DMS53 (cell line): Measurements from ENCODE around the gene PODXL.

Experiments
- DNase-seq: peaks from one replicate; lab custom pipeline; 2025; lab: John Stamatoyannopoulos, UW

The PODXL gene

DNA sequence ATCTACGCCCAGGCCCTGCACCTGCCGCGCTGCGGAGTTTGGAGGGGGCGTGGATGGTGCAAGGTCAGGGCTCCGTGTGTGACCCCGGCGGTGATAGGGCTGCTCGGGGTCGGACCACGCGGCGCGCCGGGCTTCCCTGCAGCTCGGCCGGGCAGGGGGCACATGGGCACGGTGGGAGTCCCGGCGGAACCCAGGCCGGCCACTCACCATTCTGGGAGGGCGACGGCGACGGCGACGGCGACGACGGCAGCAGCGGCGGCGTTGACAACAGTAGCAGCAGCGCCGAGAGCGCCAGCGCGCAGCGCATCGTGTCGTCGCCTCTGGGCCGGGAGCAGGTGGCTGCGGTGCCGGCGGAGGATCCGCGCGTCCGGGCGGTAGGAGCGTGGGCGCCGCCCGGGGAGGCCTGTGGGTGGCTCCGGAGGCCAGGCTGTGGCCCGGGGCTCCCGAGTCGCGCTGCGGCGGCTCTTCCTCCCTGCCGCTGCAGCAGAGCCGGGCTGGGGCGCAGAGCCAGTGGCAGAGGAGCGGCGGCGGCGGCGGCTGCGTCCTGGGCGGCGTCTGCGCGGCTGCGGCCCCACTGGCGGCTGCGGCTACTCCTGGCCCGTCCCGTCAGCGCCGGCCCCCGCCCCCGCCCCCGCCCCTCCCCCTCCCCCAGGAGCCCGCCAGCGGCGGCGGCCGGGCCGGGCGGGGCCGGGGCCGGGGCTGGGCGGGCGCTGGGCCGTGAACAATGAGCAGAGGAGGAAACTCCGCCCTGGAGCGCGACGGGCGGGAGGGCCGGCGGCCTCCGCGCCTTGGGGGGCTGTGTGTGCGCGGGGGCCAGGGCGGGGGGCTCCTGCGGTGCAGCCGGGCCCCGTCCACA lies at the start of gene PODXL:
PODXL (minus strand) TSS at position 576 of the 856 bp plus-strand sequence; CDS start at position 307, 269 bp downstream.
- peak; percentile 90 for DNase-seq

DNA sequence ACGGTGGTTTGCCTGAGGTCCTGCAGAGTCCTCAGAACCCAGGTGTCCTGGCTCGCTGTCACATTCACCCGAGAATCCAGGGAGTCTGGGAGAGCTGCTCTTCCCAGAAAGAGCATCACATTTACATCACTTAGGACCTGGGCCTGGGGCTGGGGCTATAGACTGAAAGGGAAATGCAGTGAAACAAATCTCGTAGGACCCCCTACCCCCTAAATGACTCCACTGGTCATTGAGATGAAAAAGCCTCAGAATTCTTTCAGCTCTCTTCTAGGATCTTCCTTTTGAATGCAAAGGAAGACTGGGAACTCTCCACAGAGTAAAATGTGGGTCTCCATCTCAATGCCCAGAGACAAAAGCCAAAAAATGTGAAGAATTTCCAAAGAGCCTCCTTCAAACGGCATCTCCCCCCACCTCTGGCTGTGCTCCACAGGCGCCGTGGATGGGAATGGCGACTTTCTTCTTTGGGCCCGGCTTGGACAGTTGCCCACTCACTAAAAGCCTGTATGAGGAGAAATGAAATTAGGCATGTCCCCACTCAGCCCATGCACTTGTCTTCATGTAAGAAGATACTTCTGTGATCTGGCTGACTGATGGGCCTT lies 49.0 kb upstream of the PODXL start:
- no peak for DNase-seq

DNA sequence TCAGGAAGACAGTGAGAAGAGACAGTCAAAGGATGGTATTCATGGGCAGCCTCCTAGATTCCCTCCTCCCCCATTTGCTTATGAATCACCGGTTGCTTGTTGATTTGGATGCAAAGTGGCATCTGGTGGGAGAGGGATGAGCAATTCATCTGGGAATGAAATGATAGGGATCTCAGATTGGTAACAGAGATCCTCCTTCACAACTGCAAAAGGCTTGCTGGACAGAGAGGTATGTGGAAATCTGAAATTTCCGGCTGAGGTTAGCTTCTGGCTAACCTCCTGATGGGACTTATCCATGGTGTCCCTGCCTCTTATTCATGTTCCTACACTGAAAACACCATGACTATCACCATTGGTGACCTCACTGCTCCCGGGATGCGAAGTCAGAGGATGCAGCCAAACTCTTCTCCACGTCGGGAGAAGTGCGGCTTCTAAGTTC lies 48.4 kb upstream of the PODXL start:
- DNase-seq = no peak

DNA sequence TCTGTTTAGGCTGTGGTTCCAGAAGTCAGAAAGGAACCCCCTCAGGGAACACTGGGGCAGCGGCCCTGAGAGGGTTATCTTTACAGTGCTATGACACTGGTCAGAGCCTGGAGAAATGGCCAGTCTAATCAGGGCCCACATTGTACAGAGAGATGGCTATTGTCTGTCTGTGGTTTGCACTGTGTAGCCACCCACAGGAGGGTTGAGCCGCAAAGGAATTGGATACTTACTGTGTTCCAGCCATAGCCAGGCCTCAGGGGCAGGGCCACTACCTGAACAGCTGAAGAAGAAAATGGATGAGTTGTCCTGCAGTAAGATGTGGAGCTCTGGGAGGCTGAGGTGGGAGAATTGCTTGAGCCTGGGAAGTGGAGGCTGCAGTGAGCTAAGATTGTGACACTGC lies 47.5 kb upstream of the PODXL start:
- DNase-seq = no peak

DNA sequence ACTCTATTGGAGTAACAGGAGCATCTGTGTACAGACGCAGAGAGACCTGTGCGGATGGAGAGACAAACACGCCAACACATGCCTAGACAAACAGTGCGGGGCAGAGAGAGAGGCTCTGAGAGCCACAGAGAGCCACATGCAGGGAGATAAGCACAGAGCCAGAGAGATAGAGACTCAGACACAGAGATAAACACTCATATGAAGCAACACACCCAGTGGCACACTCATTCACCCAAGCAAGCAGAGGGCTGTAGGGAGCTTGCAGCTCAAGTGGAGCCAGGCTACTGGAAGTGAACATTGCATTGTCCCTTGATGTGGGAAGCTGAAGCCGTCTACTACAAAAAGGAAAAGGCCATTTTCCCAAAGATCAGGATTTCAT lies 46.6 kb upstream of the PODXL start:
- DNase-seq = no peak

DNA sequence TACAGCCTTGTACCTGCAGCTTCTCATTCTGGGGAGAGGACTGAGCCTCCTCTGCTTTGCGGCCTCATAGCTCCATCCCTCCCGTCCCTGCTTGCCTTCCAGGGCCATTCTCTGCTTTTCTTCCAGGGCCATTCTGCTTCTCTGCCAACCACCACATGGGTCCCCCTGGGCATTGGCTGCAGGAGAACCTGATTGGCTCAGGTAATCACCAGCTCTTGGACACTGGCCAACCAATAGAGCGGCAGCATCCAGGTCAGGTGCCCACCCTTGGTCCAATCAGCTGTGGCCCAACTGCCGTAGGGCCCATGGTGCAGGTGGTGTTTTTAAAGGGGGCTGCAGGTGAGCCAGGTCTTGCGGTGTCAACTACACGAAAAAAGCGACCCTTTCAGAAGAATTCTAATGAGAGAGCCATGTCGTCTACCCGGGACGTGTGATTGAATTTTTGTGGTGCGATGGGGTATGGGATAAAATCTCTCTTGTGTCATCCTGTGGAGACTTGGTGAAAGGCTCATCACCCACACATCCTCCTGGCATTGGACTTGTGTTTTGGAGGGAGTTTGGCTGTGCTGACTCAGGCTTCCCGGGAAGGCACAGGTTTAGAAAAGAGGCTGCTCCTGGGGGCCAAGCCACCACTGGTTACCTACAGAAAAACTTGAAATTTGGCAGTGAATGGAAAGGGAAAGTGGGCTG lies 46.0 kb upstream of the PODXL start:
- no peak for DNase-seq

DNA sequence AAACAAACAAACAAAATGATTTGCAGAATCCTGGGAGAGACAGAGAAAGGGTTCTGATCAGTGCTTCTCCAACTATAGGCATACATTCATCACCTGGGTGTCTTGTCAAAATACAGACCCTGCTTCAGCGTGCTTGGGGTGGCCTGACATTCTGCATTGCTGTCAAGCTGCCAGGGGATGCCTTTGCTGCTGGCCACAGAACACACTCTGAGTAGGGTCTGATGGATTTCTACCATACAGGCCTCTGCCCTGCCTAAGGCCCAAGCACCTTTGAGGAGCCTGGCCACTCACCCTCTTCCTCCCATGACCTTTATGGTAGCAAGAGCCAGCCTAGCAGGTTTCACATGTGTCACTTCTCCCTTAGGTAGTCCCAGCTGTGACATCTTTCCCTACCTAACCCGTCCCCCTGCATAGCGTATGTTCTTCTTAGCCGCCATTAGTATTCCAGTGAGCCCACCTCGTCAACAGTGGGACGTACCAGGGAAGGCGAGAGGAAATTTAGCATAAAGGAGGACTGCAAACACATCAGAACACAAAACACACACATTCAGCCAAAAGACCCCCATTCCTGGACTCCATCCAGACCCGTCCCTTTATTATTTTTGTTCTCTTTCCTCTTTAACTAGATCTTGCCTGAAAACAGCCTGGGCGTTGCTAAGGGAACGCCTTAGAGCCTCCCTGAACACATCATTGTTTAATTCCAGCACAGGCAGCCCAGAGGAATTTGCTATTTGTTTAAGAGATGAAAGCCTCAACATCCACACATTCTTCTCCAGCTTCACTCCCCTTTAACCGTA lies 43.9 kb upstream of the PODXL start:
- DNase-seq = peak; percentile 23

DNA sequence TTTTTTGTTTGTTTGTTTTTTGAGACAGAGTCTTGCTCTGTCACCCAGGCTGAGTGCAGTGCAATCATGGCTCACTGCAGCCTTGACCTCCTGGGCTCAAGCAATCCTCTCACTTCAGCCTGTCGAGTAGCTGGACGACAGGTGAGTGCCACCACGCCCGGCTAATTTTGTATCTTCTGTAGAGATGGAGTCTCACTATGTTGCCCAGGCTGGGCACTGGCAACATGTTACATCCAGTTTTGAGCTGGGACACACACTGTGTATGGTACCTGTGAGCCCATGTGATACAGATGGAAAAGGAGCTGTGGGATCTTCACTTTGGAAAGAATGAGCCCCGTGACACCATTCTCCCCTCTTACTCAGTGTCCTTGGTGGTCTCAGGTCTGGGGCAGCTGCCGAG lies 40.4 kb upstream of the PODXL start:
- no peak for DNase-seq

DNA sequence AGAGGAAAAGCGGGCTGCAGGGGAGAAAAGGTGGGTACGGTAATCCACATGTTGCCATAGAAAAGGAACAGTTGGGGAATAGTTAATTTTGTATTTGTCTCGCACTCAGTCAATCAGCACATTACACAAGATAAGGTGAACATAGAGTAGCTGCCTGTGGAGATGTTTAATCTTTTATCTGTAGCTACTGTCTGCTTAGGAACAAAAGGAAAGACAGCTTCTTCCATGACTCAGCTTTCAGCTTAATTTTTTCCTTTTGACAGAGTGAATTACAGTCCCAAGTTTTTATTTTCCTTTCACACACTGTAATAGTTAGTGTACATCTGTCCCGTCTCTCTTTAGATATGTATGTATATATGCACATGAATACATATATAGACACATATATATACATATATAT lies 39.3 kb upstream of the PODXL start:
- no peak for DNase-seq

DNA sequence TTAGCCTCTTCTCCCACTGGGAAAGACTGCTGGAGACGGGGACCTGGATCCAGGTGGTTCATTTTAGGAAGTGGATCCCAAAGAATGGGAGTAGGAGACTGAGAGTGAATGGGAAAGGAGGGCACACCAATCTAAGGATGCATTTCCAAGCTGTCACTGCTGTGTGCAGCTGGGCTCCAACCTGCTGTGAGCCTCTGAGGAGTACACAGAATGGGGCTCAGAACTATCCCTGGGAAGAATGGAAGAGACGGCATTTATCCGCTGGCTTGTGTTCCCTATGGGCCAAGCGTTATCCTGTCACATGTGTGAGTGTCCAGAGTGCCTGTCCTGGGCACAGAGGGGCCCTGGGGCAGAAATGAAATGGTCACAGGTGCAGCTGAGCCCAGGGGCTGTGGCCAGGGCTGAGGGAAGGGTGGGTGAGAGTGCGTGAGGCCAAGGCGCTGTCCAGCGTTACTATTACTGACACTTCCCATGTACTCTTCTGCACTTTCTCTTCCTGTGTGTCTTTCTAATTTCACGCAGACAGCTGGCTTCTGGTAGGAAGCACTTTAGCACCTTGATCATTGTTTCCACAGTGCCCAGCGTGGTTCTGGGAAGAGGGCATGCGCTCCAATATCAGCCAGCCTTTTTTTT lies 35.4 kb upstream of the PODXL start:
- peak; percentile 34 for DNase-seq

DNA sequence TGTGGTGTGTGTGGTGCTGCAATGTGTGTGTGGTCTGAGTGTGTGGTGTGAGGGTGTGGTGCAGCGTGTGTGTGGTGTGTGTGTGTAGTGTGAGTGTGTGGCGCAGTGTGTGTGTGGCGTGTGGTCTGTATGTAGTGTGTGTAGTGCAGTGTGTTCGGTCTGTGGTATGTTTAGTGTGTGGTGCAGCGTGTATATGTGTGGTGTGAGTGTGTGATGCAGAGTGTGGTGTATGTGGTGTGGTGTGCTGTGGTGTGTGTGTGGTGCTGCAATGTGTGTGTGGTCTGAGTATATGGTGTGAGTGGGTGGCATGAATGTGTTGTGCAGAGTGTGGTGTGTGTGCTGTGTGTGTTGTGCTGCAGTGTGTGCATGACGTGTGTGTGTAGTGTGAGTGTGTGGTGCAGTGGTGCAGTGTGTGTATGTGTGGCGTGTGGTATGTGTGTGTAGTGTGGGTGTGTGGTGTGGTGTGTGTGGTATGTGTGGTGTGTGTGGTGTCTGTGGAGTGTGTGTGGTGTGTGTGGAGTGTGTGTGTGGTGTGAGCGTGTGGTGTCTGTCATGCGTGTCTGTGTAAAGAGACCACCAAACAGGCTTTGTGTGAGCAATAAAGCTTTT lies 31.0 kb upstream of the PODXL start:
- DNase-seq = no peak

DNA sequence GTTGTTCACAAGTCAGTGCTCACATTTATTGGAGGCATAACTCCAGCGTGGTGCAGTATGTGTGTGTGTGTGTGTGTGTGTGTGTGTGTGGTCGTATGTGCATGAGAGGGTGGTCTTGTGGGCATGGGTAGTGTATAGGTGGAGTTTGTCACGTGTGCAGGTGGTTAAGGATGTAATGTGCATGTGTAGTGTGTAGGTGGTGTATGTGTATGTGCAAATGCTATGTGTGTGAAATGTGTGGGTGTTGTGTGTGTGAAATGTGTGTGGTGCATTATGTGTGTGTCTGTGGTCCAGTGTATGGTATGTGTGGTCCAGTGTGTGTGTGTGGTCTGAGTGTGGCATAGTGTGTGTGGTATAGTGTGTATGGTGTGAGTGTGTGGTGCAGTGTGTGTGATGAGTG lies 30.3 kb upstream of the PODXL start:
- DNase-seq = no peak

DNA sequence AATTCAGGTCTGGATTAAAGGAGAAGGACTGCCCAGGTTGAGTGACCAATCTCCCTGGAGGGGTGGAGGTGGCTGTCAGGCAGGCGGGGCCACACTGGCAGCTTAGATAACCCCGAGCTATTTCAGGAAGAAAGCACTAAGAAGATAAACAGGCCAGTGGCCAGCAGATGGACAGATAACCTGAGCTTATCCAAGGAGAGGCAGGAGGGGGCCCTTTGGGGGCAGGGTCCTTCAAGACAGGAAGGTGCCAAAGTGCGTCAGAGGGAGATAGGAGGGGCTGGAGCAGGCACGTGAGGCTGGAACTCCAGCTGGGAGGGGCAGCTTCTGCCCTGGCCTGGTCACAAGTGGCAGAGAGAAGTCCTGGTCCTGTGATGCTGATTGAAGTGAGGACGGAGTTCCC lies 29.8 kb upstream of the PODXL start:
- DNase-seq = no peak

DNA sequence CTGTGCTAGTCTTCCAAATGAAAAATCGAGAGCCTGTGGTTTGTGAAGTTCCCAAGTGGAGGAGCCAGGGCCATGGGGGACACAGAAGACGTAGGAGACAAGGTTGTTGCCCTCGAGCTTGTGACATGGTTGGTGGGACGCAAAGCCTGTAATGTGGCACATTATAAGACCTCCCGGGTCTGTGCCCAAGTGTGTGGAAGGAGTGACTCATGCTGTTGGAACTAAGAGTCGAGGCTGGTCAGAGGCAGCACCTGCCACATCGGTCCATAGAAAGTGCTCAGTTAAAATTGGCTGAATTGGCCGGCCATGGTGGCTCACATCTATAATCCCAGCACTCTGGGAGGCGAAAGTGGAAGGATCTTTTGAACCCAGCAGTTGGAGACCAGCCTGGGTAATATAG lies 27.0 kb upstream of the PODXL start:
- no peak for DNase-seq

DNA sequence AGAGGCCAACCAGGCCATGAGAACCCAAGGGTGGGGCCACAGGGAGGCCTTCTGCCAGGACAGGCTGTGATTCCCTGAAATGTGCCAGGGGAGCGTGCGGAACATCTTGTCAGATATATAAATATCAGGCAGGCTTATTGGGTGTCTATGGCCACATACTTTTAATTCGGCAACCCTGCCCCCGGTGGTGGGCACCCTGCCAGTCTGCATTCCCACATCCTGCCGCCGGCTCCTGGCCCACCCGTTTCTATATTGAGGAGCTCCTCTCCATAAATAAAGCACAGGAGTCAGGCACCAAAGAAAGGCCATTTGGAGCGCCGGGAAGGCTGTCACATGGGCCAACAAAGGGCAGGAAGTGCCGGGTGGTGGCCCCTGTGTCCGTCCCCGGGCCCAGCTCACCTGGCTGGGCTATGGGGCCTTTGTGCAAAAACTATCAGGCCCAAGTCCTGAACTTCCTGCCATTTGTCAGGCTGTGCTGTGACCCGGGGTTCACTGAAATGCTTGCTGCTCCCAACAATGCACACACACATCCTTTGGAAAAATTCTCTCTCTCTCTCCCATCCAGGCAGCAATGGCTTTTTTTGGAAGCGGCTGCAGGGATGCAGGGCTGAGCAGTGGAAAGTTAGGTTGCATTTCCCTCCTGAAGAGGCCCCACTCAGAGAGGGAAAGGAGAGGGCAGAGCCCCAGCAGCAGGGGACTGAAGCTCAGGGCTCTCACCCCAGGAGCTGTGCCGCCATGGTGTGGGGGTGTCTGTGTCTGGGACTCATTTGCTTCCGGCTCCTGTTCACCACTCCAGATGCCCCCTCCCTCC lies 25.0 kb upstream of the PODXL start:
- DNase-seq = no peak

DNA sequence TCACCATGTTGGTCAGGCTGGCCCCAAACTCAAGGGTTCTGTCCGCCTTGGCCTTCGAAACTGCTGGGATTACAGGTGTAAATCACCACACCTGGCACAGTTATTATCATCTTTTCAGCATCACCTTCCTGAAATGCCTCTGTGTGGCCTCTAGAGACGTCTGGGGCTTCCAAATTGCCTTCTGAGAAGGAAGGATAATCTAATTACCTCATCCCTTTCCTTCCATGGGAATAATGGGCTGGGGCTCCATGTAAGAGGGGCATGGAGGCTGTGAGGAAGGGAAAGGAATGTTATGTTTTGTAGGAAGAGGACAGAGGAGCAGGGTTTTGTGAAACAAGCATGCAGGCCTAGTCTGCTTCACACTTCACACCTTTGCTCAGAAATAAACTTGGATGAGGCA lies 22.2 kb upstream of the PODXL start:
- no peak for DNase-seq

DNA sequence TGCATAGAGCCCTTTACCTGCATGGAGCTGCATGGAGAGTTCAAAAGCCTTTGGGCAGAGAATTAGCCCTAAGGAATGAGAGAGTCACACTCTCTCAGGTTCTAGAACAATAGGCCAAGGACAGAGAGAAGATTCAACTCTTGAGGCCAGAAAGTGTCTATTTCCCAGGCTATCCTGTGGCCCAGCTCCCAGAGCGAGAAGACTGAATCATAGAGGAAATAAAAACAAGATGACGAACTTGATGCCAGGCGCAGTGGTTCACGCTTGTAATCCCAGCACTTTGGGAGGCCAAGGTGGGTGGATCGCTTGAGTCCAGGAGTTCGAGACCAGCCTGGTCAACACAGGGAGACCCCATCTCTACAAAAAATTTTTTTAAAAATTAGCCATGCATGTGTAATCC lies 18.3 kb upstream of the PODXL start:
- DNase-seq = no peak

DNA sequence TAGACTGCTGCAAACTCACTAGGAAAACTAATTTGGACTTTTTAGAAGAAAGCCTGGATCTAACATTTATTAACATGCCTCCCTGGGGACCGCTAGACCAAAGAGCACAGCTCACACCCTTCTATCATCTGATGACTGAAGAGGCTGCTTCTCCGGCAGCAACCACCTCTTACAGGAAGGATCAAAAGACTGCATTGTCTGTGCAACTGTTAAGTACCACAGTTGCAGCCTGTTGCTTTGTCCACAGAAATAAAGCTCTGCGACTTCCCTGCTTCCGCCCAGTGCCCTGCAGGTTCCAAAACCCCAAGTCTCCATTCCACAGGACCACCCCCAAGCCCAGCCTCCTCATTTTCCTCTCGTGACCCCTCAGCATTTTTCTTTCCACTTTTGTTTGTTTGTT lies 14.0 kb upstream of the PODXL start:
- DNase-seq = no peak

DNA sequence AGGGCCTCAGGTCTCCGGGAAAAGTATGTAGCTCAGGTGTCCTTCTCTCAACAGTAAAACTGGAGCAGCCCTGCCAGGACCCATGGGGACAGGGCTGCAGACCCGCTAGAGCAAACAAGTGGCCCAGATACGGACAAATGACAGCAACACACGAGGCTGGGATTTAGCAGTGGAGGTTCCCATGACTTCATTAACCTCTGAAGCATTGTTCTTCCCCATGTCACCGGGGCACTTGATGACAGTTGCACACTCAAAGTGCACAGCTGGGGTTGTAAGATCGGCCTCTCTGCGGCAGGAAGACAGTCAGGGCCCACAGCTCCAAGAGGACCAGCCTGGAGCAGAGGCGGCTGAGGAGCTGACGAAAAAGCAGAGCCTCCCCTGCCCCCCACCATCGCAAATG lies 12.5 kb upstream of the PODXL start:
- DNase-seq = no peak

DNA sequence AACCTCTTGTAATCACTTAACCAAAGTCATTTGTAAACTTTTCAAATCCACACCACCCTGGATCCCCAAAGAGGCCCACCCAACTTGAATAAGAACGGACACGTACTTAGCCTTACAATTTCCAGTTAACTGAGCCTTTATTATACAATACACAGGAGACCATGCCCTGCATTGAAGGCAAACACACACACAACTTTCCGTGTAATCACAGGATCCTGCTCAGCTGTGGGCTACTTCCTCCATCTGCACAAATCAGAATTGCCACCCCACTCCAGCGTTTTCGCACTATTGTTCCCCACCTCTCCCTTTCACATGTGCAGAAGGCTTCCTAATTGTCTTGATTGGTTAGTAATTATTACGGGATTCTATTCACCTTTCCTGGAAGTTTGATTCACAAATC lies 12.1 kb upstream of the PODXL start:
- DNase-seq = no peak

DNA sequence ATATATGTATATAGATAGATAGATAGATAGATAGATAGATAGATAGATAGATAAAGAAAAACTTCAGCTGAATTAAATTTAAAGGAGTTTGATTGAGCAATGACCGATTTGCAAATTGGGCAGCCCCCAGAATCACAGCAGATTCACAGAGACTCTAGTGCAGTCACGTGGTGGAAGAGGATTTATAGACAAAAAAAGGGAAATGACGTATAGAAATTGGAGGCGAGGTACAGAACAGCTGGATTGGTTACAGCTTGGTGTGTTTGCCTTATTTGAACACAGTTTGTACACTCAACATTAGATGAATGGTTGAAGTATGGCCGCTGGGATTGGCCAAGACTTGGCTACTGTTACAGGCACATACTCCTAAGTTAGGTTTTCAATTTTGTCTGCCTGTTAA lies 8.2 kb upstream of the PODXL start:
- no peak for DNase-seq
